Measurements from ENCODE around the gene SLC15A1.

The SLC15A1 gene

GRCh38 chr13:98731925-98732324 is 20.5 kb downstream of the SLC15A1 start:
- H3K4me1 ChIP-seq (ENCODE audit: control insufficient read depth in 1 of 2, insufficient read depth in 1 of 2, low read depth in 1 of 2, low read length in 1 of 2), result no peaks in the 10 kb centered on the region
- peaks cover 8% of the 10 kb centered on the region for H3K27me3 ChIP-seq
- no peaks in the 10 kb centered on the region for H3K36me3 ChIP-seq
- no peaks in the 10 kb centered on the region for H3K9me3 ChIP-seq
- H3K27ac ChIP-seq, result no peak overlapping the region
- no peak overlapping the region for H3K4me3 ChIP-seq (ENCODE audit: low read depth in 1 of 2, low read length in 1 of 2)
- TF ChIP-seq CTCF (IDR thresholded peaks at IDR 0.05), result no peak

DNA sequence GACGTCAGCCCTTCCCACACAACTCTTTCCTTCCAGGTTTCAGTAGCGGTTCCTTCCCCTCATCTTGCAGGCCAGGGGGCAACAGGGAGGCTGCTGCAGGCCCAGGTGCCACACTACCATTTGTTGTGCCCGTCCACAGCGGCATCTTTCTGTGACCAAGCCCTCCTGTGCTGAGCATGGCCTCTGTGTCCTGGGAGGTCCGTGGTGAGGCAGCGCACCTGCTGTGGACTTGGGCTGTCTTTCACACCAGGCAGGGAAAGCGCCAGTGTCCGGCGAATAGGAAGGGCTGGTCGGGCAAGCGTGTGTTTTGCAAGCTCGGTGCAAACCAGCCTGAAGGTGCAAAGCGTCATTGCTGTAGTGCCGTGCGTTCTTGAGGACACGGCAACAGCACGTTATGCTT is 21.4 kb downstream of the SLC15A1 start:
- Histone ChIP-seq H3K9me3 (no peaks in the 10 kb centered on the region), H3K27ac (no peak overlapping the region), H3K4me1 (ENCODE audit: control insufficient read depth in 1 of 2, insufficient read depth in 1 of 2, low read depth in 1 of 2, low read length in 1 of 2) (no peaks in the 10 kb centered on the region), H3K36me3 (no peaks in the 10 kb centered on the region), H3K4me3 (ENCODE audit: low read depth in 1 of 2, low read length in 1 of 2) (no peak overlapping the region), H3K27me3 (peaks cover 8% of the 10 kb centered on the region)
- no peak for TF ChIP-seq CTCF (IDR thresholded peaks at IDR 0.05)

GRCh38 chr13:98730441-98730840 is 22.0 kb downstream of the SLC15A1 start:
- H3K27ac ChIP-seq, result no peak overlapping the region
- no peaks in the 10 kb centered on the region for H3K4me1 ChIP-seq (ENCODE audit: control insufficient read depth in 1 of 2, insufficient read depth in 1 of 2, low read depth in 1 of 2, low read length in 1 of 2)
- H3K36me3 ChIP-seq, result no peaks in the 10 kb centered on the region
- H3K4me3 ChIP-seq (ENCODE audit: low read depth in 1 of 2, low read length in 1 of 2), result no peak overlapping the region
- TF ChIP-seq CTCF (IDR thresholded peaks at IDR 0.05), result no peak
- no peaks in the 10 kb centered on the region for H3K9me3 ChIP-seq
- peaks cover 8% of the 10 kb centered on the region for H3K27me3 ChIP-seq

- no peak overlapping the region for H3K4me3 ChIP-seq (ENCODE audit: low read depth in 1 of 2, low read length in 1 of 2)
- H3K4me1 ChIP-seq (ENCODE audit: control insufficient read depth in 1 of 2, insufficient read depth in 1 of 2, low read depth in 1 of 2, low read length in 1 of 2), result no peaks in the 10 kb centered on the region
- no peaks in the 10 kb centered on the region for H3K36me3 ChIP-seq
- H3K27ac ChIP-seq, result no peak overlapping the region
- H3K9me3 ChIP-seq, result no peaks in the 10 kb centered on the region
- TF ChIP-seq CTCF (IDR thresholded peaks at IDR 0.05), result no peak
- peaks cover 8% of the 10 kb centered on the region for H3K27me3 ChIP-seq
These were observed 22.8 kb downstream of the SLC15A1 start for GRCh38 chr13:98729658-98730057.

- TF ChIP-seq CTCF (IDR thresholded peaks at IDR 0.05), result no peak
- H3K27ac ChIP-seq, result no peak overlapping the region
- H3K4me3 ChIP-seq (ENCODE audit: low read depth in 1 of 2, low read length in 1 of 2), result no peak overlapping the region
- H3K4me1 ChIP-seq (ENCODE audit: control insufficient read depth in 1 of 2, insufficient read depth in 1 of 2, low read depth in 1 of 2, low read length in 1 of 2), result no peaks in the 10 kb centered on the region
- no peaks in the 10 kb centered on the region for H3K36me3 ChIP-seq
- no peaks in the 10 kb centered on the region for H3K9me3 ChIP-seq
- H3K27me3 ChIP-seq, result no peaks in the 10 kb centered on the region
These were observed 29.5 kb downstream of the SLC15A1 start for GRCh38 chr13:98722958-98723357.

Measured in neutrophil (primary cell).